NCI-H1417 treated with DMSO at 0.1 percent for 48 hours (cell line): ENCODE data around the gene PLCH1.

Source experiments
- DNase-seq: peaks from one replicate; lab custom pipeline; 2025; lab: John Stamatoyannopoulos, UW

The PLCH1 gene

GRCh38 chr3:155457591-155457990 is 287.3 kb downstream of the PLCH1 start:
- no peak for DNase-seq

GRCh38 chr3:155455765-155456164 is 289.1 kb downstream of the PLCH1 start:
- DNase-seq: no peak

GRCh38 chr3:155453512-155453911 is 291.4 kb downstream of the PLCH1 start:
- DNase-seq: no peak

- DNase-seq: no peak
Observed at GRCh38 chr3:155449613-155450267, 295.1 kb downstream of the PLCH1 start.

GRCh38 chr3:155448531-155448930 is 296.3 kb downstream of the PLCH1 start:
- no peak for DNase-seq

GRCh38 chr3:155446366-155446765 is 298.5 kb downstream of the PLCH1 start:
- no peak for DNase-seq

GRCh38 chr3:155444771-155445170 is 300.1 kb downstream of the PLCH1 start:
- no peak for DNase-seq

- no peak for DNase-seq
Observed at GRCh38 chr3:155443815-155444214, 301.1 kb downstream of the PLCH1 start.

GRCh38 chr3:155442072-155442471 is 302.8 kb downstream of the PLCH1 start:
- no peak for DNase-seq

GRCh38 chr3:155441506-155441905 is 303.4 kb downstream of the PLCH1 start:
- DNase-seq: no peak

GRCh38 chr3:155441026-155441425 is 303.8 kb downstream of the PLCH1 start:
- no peak for DNase-seq

- no peak for DNase-seq
Observed at GRCh38 chr3:155435821-155436220, 309.1 kb downstream of the PLCH1 start.

GRCh38 chr3:155431856-155432570 is 312.9 kb downstream of the PLCH1 start:
- no peak for DNase-seq

GRCh38 chr3:155428563-155428962 is 316.3 kb downstream of the PLCH1 start:
- no peak for DNase-seq

- DNase-seq: no peak
Observed at GRCh38 chr3:155426524-155427230, 318.2 kb downstream of the PLCH1 start.

- DNase-seq: no peak
Observed at GRCh38 chr3:155425396-155425795, 319.5 kb downstream of the PLCH1 start.

- DNase-seq: no peak
Observed at GRCh38 chr3:155424323-155424710, 320.6 kb downstream of the PLCH1 start.

GRCh38 chr3:155423526-155424322 is 321.1 kb downstream of the PLCH1 start:
- no peak for DNase-seq

- no peak for DNase-seq
Observed at GRCh38 chr3:155420881-155421486, 323.9 kb downstream of the PLCH1 start.

GRCh38 chr3:155420406-155420805 is 324.5 kb downstream of the PLCH1 start:
- DNase-seq: no peak

GRCh38 chr3:155418407-155418806 is 326.5 kb downstream of the PLCH1 start:
- DNase-seq: peak; percentile 28

- DNase-seq: no peak
Observed at GRCh38 chr3:155417119-155417517, 327.8 kb downstream of the PLCH1 start.
